Hepatocyte (in vitro differentiated cells): ENCODE data around the gene FILIP1L.

Source experiments
- EZH2 ChIP-seq: fragments of 200-600 bp; sonication (generic); IDR thresholded peaks from 2 replicates; pipeline ENCODE4 v1.6.1; 2016; ENCODE audit warnings: antibody characterized with exemption, mild to moderate bottlenecking, borderline replicate concordance
- EZH2phosphoT487 ChIP-seq: fragments of 200-600 bp; sonication (generic); IDR thresholded peaks from one replicate; pipeline ENCODE4 v1.6.1; 2018; ENCODE audit warnings: antibody characterized with exemption, mild to moderate bottlenecking, low read depth, moderate library complexity; ENCODE audit not compliant: unreplicated experiment, severe bottlenecking
- TF ChIP-seq, protein P1 (sequence below): fragments of 200-600 bp; sonication (generic); IDR thresholded peaks from 2 replicates; pipeline ENCODE4 v1.5.1; 2016; ENCODE audit warnings: antibody characterized with exemption, mild to moderate bottlenecking; ENCODE audit not compliant: poor library complexity

DNA sequence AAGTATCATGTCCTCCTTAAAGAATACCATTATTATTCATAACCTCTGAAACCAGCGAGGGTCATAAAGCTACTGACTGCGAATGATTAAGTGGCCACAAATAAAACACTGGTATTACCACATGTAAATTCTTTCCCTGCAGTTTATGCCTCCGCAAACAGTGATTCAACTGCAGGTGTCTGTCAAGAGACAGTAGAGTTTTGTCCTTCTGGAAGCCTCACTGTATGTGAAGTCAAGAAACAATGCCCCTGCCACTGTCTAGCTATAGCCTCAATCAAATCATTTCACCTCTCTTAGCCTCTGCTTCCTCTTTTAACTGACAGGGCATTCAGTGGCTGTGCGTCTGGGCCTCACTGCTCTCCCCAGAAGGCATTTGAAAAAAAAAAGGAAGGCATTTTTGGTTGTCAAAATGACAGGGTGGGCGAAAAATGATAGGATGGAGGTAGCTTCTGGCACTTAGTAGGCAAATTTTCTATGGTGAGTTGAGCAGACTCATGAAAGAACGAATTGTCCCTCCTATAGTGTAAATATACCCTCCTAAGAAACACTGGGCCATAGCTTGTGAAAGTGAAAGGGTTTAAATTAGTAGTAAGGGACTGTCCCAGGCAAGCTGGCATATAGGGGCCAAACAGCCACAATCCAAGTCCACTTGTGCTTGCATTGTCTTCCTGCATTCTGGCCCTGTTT, 66.7 kb downstream of the FILIP1L start:
- TF ChIP-seq, protein P1, sequence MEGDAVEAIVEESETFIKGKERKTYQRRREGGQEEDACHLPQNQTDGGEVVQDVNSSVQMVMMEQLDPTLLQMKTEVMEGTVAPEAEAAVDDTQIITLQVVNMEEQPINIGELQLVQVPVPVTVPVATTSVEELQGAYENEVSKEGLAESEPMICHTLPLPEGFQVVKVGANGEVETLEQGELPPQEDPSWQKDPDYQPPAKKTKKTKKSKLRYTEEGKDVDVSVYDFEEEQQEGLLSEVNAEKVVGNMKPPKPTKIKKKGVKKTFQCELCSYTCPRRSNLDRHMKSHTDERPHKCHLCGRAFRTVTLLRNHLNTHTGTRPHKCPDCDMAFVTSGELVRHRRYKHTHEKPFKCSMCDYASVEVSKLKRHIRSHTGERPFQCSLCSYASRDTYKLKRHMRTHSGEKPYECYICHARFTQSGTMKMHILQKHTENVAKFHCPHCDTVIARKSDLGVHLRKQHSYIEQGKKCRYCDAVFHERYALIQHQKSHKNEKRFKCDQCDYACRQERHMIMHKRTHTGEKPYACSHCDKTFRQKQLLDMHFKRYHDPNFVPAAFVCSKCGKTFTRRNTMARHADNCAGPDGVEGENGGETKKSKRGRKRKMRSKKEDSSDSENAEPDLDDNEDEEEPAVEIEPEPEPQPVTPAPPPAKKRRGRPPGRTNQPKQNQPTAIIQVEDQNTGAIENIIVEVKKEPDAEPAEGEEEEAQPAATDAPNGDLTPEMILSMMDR = no peak
- no peak for TF ChIP-seq EZH2
- TF ChIP-seq EZH2phosphoT487 = no peak
